HepG2 (cell line): Measurements from ENCODE around the gene CLASP1.

Experiments used
- AKNA ChIP-seq: sonication (generic); formaldehyde crosslinking; IDR thresholded peaks from 2 replicates; pipeline ENCODE4 v1.4.0; 2020; ENCODE audit warnings: missing genetic modification reagents, borderline replicate concordance
- CTCF ChIP-seq: sonication (generic); formaldehyde crosslinking; IDR thresholded peaks from 2 replicates; pipeline ENCODE4 v1.5.0; 2020; ENCODE audit warnings: mild to moderate bottlenecking, missing genetic modification reagents, moderate library complexity
- FOSL1 ChIP-seq: sonication (generic); formaldehyde crosslinking; IDR thresholded peaks from 2 replicates; pipeline ENCODE4 v1.9.0; 2021; ENCODE audit warnings: missing genetic modification reagents, borderline replicate concordance
- HDAC2 ChIP-seq: sonication (generic); formaldehyde crosslinking; IDR thresholded peaks from 2 replicates; pipeline ENCODE4 v1.4.0; 2020; ENCODE audit warnings: missing genetic modification reagents
- MTA1 ChIP-seq: sonication (generic); formaldehyde crosslinking; IDR thresholded peaks from 2 replicates; pipeline ENCODE4 v1.4.0; 2020; ENCODE audit warnings: missing genetic modification reagents, mild to moderate bottlenecking, borderline replicate concordance
- NFIC ChIP-seq: IDR thresholded peaks from 2 replicates; pipeline ENCODE4 v1.6.1; 2012; ENCODE audit warnings: mild to moderate bottlenecking, low read length, inconsistent platforms
- NFRKB ChIP-seq: fragments of 450-650 bp; IDR thresholded peaks from 2 replicates; pipeline ENCODE4 v1.6.1; 2017
- POLR2A ChIP-seq, 2 experiments: IDR thresholded peaks; 2 replicates each; pipeline ENCODE4 v1.6.1; 2011; ENCODE audit warnings: low read depth in 2 of 2, low read length in 2 of 2, mild to moderate bottlenecking in 1 of 2, moderate library complexity in 1 of 2; ENCODE audit not compliant: insufficient read depth in 1 of 2
- RAD21 ChIP-seq: fragments of 450-650 bp; formaldehyde crosslinking; IDR thresholded peaks from 2 replicates; pipeline ENCODE4 v1.5.0; 2020; ENCODE audit warnings: mild to moderate bottlenecking
- TGIF2 ChIP-seq: IDR thresholded peaks from 2 replicates; pipeline ENCODE4 v1.6.1; 2016; ENCODE audit warnings: control low read depth, missing compliant biosample characterization
- ZNF274 ChIP-seq: sonication (generic); formaldehyde crosslinking; IDR thresholded peaks from 2 replicates; pipeline ENCODE4 v1.5.1; 2020; ENCODE audit warnings: mild to moderate bottlenecking, missing genetic modification reagents
- ZNF678 ChIP-seq: sonication (generic); formaldehyde crosslinking; IDR thresholded peaks from 2 replicates; pipeline ENCODE4 v1.4.0; 2020; ENCODE audit warnings: mild to moderate bottlenecking, missing genetic modification reagents

GRCh38 chr2:121321476-121321875, 327.8 kb downstream of the CLASP1 start:
- no peak for TF ChIP-seq RAD21 (CRISPR knock-in tag)
- no peak for TF ChIP-seq AKNA (CRISPR knock-in tag)
- no peak for TF ChIP-seq CTCF (CRISPR knock-in tag)
- no peak for TF ChIP-seq ZNF274 (CRISPR knock-in tag)
- TF ChIP-seq ZNF678 (CRISPR knock-in tag): no peak
- TF ChIP-seq HDAC2: no peak
- no peak for TF ChIP-seq TGIF2 (CRISPR knock-in tag)
- no peak for TF ChIP-seq POLR2A (IDR thresholded peaks at IDR 0.05; ENCODE audit: insufficient read depth in 1 of 2, low read depth in 2 of 2, low read length in 2 of 2)
- TF ChIP-seq NFRKB: no peak
- no peak for TF ChIP-seq FOSL1 (CRISPR knock-in tag)
- TF ChIP-seq MTA1 (CRISPR knock-in tag): no peak
- TF ChIP-seq NFIC: no peak
